HG02852 (cell line): Measurements from ENCODE around the gene TBC1D3K.
"Not testable (repeated sequence)": the region's sequence is repeated elsewhere in the genome, so short reads cannot be mapped to it uniquely, and the experiment has no call there.

ENCODE experiments used
- ATAC-seq: cut with Tn5 transposase; IDR thresholded peaks from one replicate; pipeline ENCODE4 v1.9.1; 2021; ENCODE audit warnings: mild to moderate bottlenecking, moderate library complexity; ENCODE audit not compliant: unreplicated experiment

The TBC1D3K gene

DNA sequence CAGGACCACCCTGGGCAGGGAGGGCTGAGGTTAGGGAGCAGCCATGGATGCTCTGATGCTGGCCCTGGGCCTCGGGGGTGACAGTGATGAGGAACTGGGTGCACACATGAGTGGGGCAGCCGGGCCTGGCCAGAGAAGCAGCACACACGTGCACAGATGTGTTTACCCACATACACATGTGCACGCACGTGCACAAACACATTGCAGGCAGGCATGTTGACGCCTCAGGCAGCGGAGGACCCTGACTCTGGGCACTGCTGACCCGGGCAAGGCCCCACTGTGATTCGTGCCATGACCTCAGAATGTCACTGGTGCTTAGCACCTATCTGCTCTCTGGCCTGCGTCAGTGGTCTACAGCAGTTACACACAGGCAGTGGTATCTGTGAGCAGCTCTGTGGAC is at the start of gene TBC1D3K:
Gene TBC1D3K, plus strand, starts transcription at position 301 of the 400 bp plus-strand sequence. CDS start 1,585 bp downstream, outside the sequence.
- ATAC-seq = not testable (repeated sequence)

DNA sequence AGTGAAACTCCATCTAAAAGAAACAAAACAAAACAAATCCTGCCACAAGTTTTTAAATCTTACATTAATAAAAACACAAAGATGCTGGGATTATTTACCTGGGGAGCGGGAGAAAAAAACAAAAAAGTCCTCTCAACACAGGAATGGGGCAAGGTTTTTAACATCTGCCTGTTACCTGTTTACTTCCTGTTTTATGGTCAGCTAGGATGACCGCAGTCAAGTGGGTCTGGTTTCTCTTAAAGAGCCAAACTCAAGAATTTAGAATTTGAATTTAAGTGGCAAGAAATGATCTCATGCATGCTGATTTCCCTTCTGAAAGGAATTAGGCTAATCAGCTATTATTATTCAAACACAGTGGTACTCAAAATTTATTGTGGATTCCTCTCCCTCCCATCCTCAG is 39.7 kb upstream of the TBC1D3K start:
- no peak for ATAC-seq

DNA sequence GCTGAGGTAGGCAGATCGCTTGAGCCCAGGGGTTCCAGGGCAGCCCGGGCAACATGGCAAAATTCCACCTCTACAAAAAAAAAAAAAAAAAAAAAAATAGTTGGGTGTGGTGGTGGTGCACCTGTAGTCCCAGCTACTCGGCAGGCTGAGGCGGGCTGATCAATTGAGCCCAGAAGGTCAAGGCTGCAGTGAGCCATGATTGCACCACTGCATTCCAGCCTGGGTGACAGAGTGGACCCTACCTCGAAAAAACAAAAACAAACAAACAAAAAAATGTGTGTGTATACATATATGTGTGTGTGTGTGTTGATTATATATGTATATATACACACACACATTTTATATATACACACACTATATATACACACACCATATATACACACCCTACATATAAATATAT is 39.1 kb upstream of the TBC1D3K start:
- ATAC-seq = no peak

DNA sequence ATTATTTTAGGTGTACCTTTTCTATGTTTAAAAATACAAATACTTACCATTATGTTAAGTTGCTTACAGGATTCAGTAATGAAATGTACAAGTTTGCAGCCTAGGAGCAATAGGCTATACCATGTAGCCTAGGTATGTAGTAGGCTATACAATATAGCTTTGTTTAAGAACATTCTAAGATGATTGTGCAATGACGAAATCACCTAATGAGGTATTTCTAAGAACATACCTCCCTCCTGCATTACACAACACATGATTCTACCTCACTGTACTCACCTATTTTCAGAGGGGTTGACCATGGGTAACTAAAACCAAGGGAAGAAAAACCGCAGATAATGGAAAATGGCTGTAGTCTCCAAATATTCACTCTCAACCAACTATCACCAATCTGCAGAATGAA is 35.3 kb upstream of the TBC1D3K start:
- ATAC-seq = no peak

DNA sequence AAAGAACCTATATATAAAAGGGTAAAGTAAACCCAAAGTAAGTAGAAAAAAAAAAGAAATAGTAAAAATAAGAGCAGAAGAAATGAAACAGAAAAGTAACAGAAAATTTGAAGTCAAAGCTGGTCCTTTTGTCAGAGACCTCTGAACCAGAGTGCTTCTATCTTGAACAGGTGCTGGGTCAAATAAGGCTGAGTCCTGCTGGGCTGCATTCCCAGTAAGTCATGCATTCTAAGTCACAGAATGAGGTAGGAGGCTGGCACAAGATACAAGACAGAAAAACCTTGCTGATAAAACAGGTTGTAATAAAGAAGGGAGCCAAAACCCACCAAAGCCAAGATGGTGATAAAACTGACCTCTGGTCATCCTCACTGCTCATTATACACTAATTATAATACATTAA is 27.3 kb upstream of the TBC1D3K start:
- not testable (repeated sequence) for ATAC-seq
